ENCODE data around the gene NLGN3. TPM values are rescaled to one million over a fixed set of nuclear protein-coding genes. Genes with fewer than 3 reads are reported as not detected.

NLGN3 gene
- total RNA-seq, 1 donor from 2014 or later = under 0.01 TPM

DNA sequence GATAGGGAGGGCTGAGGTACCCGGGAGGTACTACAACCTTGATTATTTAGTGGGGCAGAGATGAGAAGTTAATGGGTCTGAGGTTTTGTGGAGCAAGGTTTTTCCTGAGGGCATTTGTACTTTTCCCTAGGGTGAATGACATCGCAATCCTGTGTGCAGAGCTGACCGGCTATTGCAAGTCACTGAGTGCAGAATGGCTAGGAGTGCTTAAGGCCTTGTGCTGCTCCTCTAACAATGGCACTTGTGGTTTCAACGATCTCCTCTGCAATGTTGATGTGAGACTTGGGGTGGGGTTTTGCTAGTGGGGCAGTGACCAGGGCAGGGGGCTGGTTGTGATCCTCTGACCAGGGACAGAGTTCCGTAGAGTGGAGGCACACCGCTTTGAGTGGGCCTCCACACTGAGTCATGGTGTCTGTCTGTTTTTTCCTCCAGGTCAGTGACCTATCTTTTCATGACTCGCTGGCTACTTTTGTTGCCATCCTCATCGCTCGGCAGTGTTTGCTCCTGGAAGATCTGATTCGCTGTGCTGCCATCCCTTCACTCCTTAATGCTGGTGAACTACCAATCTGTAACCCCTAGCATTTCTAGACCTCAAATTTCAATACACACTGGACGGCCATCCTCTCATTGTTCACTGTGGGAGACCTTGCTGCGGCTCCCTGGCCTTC, 16.3 kb upstream of the NLGN3 start:
- no peak for FAIRE-seq
- DNase-seq (ENCODE audit: low read depth) = no peak
- peaks cover 15% of the 10 kb centered on the region for H3K36me3 ChIP-seq (ENCODE audit: control insufficient read depth, insufficient read depth, low read length)
- no peak overlapping the region for H3K4me3 ChIP-seq (ENCODE audit: low read depth, low read length)
- H3K27me3 ChIP-seq (ENCODE audit: control insufficient read depth, insufficient read depth, low read length) = no peaks in the 10 kb centered on the region
- TF ChIP-seq, protein P1, sequence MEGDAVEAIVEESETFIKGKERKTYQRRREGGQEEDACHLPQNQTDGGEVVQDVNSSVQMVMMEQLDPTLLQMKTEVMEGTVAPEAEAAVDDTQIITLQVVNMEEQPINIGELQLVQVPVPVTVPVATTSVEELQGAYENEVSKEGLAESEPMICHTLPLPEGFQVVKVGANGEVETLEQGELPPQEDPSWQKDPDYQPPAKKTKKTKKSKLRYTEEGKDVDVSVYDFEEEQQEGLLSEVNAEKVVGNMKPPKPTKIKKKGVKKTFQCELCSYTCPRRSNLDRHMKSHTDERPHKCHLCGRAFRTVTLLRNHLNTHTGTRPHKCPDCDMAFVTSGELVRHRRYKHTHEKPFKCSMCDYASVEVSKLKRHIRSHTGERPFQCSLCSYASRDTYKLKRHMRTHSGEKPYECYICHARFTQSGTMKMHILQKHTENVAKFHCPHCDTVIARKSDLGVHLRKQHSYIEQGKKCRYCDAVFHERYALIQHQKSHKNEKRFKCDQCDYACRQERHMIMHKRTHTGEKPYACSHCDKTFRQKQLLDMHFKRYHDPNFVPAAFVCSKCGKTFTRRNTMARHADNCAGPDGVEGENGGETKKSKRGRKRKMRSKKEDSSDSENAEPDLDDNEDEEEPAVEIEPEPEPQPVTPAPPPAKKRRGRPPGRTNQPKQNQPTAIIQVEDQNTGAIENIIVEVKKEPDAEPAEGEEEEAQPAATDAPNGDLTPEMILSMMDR (IDR thresholded peaks at IDR 0.05; ENCODE audit: insufficient read depth, low read length, severe bottlenecking) = no peak

DNA sequence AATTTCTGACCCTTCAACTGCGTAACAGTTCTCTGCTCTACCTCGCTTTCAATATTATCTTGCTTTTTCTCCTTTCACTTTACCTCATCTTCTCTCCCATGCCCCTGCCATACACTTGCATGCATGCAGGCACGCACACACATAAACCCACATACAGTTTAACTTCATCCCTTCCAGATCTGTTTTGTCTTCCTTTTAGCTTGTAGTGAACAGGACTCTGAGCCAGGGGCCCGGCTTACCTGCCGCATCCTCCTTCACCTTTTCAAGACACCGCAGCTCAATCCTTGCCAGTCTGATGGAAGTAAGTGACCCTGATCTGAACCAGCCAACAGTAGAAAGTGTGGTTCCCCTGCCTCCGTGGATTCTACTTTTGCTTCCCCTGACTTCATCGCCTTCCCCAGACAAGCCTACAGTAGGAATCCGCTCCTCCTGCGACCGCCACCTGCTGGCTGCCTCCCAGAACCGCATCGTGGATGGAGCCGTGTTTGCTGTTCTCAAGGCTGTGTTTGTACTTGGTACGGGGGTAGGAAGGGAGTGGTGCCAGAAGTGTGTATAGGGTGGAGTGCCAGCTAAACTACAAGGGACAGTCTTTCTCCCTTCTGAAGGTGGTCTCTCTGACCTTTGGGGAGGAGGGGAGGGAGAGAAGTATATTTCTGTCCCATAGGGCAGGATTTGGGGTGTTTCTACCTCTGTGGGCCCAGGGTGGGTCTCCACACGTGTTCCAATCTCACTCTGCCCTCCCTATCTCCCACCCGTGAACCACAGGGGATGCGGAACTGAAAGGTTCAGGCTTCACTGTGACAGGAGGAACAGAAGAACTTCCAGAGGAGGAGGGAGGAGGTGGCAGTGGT, 15.5 kb upstream of the NLGN3 start:
- Histone ChIP-seq H3K36me3 (ENCODE audit: control insufficient read depth, insufficient read depth, low read length) (peaks cover 14% of the 10 kb centered on the region), H3K27me3 (ENCODE audit: control insufficient read depth, insufficient read depth, low read length) (no peaks in the 10 kb centered on the region), H3K4me3 (ENCODE audit: low read depth, low read length) (no peak overlapping the region)
- TF ChIP-seq, protein P1 (IDR thresholded peaks at IDR 0.05; ENCODE audit: insufficient read depth, low read length, severe bottlenecking) = peak; percentile 78
- DNase-seq (ENCODE audit: low read depth) (peak; percentile 31), FAIRE-seq (peak; percentile 13)

DNA sequence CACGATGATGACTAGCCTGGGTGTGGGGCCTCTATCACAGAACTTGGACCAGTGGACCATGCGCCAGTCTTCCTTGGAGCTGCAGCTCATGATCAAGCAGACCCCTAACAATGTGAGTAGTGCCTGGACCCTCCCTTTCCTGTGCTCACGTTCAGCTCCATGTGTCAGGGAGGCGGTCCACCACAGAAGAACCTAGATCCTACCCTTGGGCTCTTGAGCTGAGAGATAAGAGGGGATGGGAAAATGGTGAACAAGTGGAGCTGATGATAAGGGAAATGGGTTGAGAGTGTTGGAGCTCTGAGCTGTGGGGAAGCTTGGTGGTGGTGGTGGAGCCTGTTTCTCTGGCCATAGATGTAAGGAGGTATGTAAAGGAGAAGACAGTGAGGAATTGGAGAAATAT, 13.1 kb upstream of the NLGN3 start:
- FAIRE-seq = no peak
- Histone ChIP-seq H3K4me3 (ENCODE audit: low read depth, low read length) (no peak overlapping the region), H3K36me3 (ENCODE audit: control insufficient read depth, insufficient read depth, low read length) (peaks cover 13% of the 10 kb centered on the region), H3K27me3 (ENCODE audit: control insufficient read depth, insufficient read depth, low read length) (no peaks in the 10 kb centered on the region)
- TF ChIP-seq, protein P1 (IDR thresholded peaks at IDR 0.05; ENCODE audit: insufficient read depth, low read length, severe bottlenecking) = no peak
- DNase-seq (ENCODE audit: low read depth) = no peak

DNA sequence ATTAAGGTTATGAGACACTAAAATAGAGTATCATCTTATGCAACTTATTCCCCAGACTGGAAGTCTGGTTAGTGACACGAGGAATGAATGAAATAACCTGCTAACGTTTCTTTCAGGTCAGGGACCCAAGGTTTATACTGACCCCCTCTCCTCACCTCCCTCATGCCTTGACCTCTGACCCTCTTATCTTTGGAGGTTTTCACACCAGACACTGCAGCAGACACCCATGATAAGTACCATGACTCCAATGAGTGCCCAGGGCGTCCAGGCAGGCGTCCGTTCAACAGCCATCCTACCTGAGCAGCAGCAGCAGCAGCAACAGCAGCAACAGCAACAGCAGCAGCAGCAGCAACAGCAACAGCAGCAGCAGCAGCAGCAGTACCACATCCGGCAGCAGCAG, 4.2 kb upstream of the NLGN3 start:
- DNase-seq (ENCODE audit: low read depth) (no peak), FAIRE-seq (no peak)
- TF ChIP-seq, protein P1 (IDR thresholded peaks at IDR 0.05; ENCODE audit: insufficient read depth, low read length, severe bottlenecking) = no peak
- H3K27me3 ChIP-seq (ENCODE audit: control insufficient read depth, insufficient read depth, low read length) = no peaks in the 10 kb centered on the region
- no peak overlapping the region for H3K4me3 ChIP-seq (ENCODE audit: low read depth, low read length)
- peaks cover 7% of the 10 kb centered on the region for H3K36me3 ChIP-seq (ENCODE audit: control insufficient read depth, insufficient read depth, low read length)

DNA sequence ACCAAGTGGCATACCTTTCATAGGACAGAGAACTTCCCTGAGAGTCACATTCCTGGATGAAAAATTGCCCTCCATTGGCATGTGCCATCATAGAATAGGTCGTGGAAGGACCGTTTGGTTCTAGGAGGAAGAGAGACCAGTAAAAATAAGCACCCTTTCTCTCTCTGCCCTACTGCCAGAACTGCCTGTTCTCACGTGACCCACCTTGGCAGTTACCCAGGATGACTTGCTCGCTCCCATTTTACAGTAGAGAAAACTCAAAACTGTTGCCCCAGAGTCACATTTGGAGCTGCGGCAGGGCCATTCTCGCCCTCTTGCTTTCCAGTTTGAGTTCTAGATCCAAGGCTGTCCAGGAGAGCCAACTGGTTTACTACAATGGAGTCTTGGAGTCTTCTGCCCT, 1.1 kb upstream of the NLGN3 start:
- TF ChIP-seq, protein P1 (IDR thresholded peaks at IDR 0.05; ENCODE audit: insufficient read depth, low read length, severe bottlenecking) = no peak
- DNase-seq (ENCODE audit: low read depth) (peak; percentile 9), FAIRE-seq (no peak)
- peaks cover 2% of the 10 kb centered on the region for H3K36me3 ChIP-seq (ENCODE audit: control insufficient read depth, insufficient read depth, low read length)
- H3K4me3 ChIP-seq (ENCODE audit: low read depth, low read length) = no peak overlapping the region
- H3K27me3 ChIP-seq (ENCODE audit: control insufficient read depth, insufficient read depth, low read length) = no peaks in the 10 kb centered on the region

Data from bronchial epithelial cell (primary cell).